H1 (cell line): Measurements from ENCODE around the gene SLC39A13. TPM values are rescaled to one million over a fixed set of nuclear protein-coding genes. Genes with fewer than 3 reads are reported as not detected.

Experiments
- CTCF ChIA-PET: fragments of 300-600 bp; sonication (Branson Sonifier 250); formaldehyde crosslinking; loops from one replicate; lab custom pipeline; 2021; ENCODE audit not compliant: partially characterized antibody; lab: Charles Lee
- POLR2A ChIA-PET: fragments of 300-600 bp; sonication (Branson Sonifier 250); formaldehyde crosslinking; loops from one replicate; lab custom pipeline; 2021; ENCODE audit warnings: inconsistent platforms; ENCODE audit not compliant: partially characterized antibody; lab: Charles Lee
- DNase-seq, 2 experiments: peaks; one replicate each; pipeline versions ENCODE4 v3.0.0 to v3.0.0-alpha.2; 2010 to 2022; ENCODE audit warnings: low spot score in 2 of 2, low read depth in 1 of 2, mixed read lengths in 1 of 2
- FAIRE-seq: peaks from 2 replicates; lab custom pipeline; 2011; peaks lifted over from hg19 to GRCh38; lab: Jason Lieb, UNC
- H2AFZ ChIP-seq: 2 replicates; pipeline ENCODE4 v1.8.1; 2012; ENCODE audit warnings: low read length, inconsistent platforms
- H2AK5ac ChIP-seq: 2 replicates; pipeline ENCODE4 v1.6.1; 2013; ENCODE audit warnings: low read depth, low read length
- H2BK120ac ChIP-seq: replicated peaks from 2 replicates; pipeline ENCODE3; 2013; ENCODE audit warnings: low read depth, low read length, inconsistent platforms
- H2BK12ac ChIP-seq: 2 replicates; pipeline ENCODE4 v1.6.1; 2013; ENCODE audit warnings: low read depth, low read length
- H2BK15ac ChIP-seq: 2 replicates; pipeline ENCODE4 v1.6.1; 2013; ENCODE audit warnings: low read length
- H2BK20ac ChIP-seq: 2 replicates; pipeline ENCODE4 v1.6.1; 2013; ENCODE audit warnings: low read length
- H2BK5ac ChIP-seq: 2 replicates; pipeline ENCODE4 v1.6.1; 2013; ENCODE audit warnings: low read depth, low read length
- H3K14ac ChIP-seq: 2 replicates; pipeline ENCODE4 v1.6.1; 2013; ENCODE audit warnings: inconsistent platforms; ENCODE audit not compliant: insufficient read length
- H3K18ac ChIP-seq: 2 replicates; pipeline ENCODE4 v1.6.1; 2013; ENCODE audit warnings: low read length; ENCODE audit errors: extremely low read depth
- H3K23ac ChIP-seq: 2 replicates; pipeline ENCODE4 v1.6.1; 2013; ENCODE audit warnings: inconsistent platforms; ENCODE audit not compliant: insufficient read length
- H3K23me2 ChIP-seq: 2 replicates; pipeline ENCODE4 v1.6.1; 2013; ENCODE audit warnings: low read depth, low read length
- H3K27ac ChIP-seq: 2 replicates; pipeline ENCODE4 v1.6.1; 2011; ENCODE audit warnings: low read depth, low read length, inconsistent platforms
- H3K27me3 ChIP-seq, 4 experiments: replicated peaks in 1 of 4; 1 replicate in 1 of 4; 2 replicates in 3 of 4; pipeline versions ENCODE4 v1.6.1 to v1.8.1; 2011 to 2013; ENCODE audit warnings: low read length in 3 of 4, mild to moderate bottlenecking in 3 of 4, inconsistent platforms in 2 of 4, mixed read lengths in 2 of 4, moderate library complexity in 1 of 4; ENCODE audit not compliant: control insufficient read depth in 3 of 4, insufficient read depth in 3 of 4; ENCODE audit errors: extremely low read depth in 1 of 4
- H3K36me3 ChIP-seq, 4 experiments: 2 replicates each; pipeline versions ENCODE4 v1.6.1 to v1.8.1; 2011 to 2013; ENCODE audit warnings: mild to moderate bottlenecking in 4 of 4, low read length in 3 of 4, moderate library complexity in 2 of 4, control low read depth in 1 of 4, inconsistent platforms in 1 of 4; ENCODE audit not compliant: insufficient read depth in 4 of 4, control insufficient read depth in 2 of 4
- H3K4ac ChIP-seq: replicated peaks from 2 replicates; pipeline ENCODE3; 2013; ENCODE audit warnings: low read length, low read depth, mixed read lengths, inconsistent platforms; ENCODE audit not compliant: insufficient read length
- H3K4me1 ChIP-seq, 4 experiments: replicated peaks in 1 of 4; 1 replicate in 1 of 4; 2 replicates in 3 of 4; pipeline versions ENCODE4 v1.6.1 to v1.8.1; 2011 to 2013; ENCODE audit warnings: low read length in 3 of 4, inconsistent platforms in 2 of 4, mixed read lengths in 1 of 4; ENCODE audit not compliant: insufficient read depth in 4 of 4, control insufficient read depth in 3 of 4
- H3K4me2 ChIP-seq, 2 experiments: 2 replicates each; pipeline versions ENCODE4 v1.6.1 to v1.8.1; 2011 to 2013; ENCODE audit warnings: low read depth in 2 of 2, low read length in 2 of 2, control low read depth in 1 of 2, inconsistent platforms in 1 of 2, mild to moderate bottlenecking in 1 of 2; ENCODE audit not compliant: insufficient read depth in 1 of 2
- H3K4me3 ChIP-seq, 4 experiments: fragments of 200-600, 300-600 bp in 1 of 4; sonication (generic), shearing (Covaris generic), sonication (Bioruptor Twin) in 1 of 4; 2 replicates each; pipeline versions ENCODE4 v1.5.1 to v1.8.1; 2011 to 2016; ENCODE audit warnings: low read length in 4 of 4, low read depth in 3 of 4, control low read depth in 2 of 4, inconsistent platforms in 2 of 4, mild to moderate bottlenecking in 2 of 4, mixed read lengths in 1 of 4, moderate library complexity in 1 of 4; ENCODE audit not compliant: insufficient read depth in 2 of 4; ENCODE audit errors: extremely low read depth in 1 of 4
- H3K56ac ChIP-seq: replicated peaks from 2 replicates; pipeline ENCODE3; 2013; ENCODE audit warnings: low read depth, mild to moderate bottlenecking, mixed read lengths, low read length, inconsistent platforms; ENCODE audit not compliant: insufficient read length
- H3K79me1 ChIP-seq: 2 replicates; pipeline ENCODE4 v1.6.1; 2013; ENCODE audit warnings: low read depth, low read length, control low read depth
- H3K79me2 ChIP-seq, 2 experiments: 2 replicates each; pipeline versions ENCODE4 v1.6.1 to v1.8.1; 2012 to 2013; ENCODE audit warnings: low read length in 2 of 2, mild to moderate bottlenecking in 2 of 2, inconsistent platforms in 1 of 2; ENCODE audit not compliant: insufficient read depth in 2 of 2, control insufficient read depth in 1 of 2
- H3K9ac ChIP-seq, 4 experiments: replicated peaks in 1 of 4; 1 replicate in 1 of 4; 2 replicates in 3 of 4; pipeline versions ENCODE4 v1.6.1 to v1.8.1; 2011 to 2013; ENCODE audit warnings: low read depth in 3 of 4, low read length in 3 of 4, control low read depth in 2 of 4, mild to moderate bottlenecking in 2 of 4, moderate library complexity in 2 of 4, inconsistent platforms in 1 of 4; ENCODE audit errors: extremely low read depth in 1 of 4
- H3K9me3 ChIP-seq, 2 experiments: 2 replicates each; pipeline versions ENCODE4 v1.6.1 to v1.8.1; 2012 to 2013; ENCODE audit warnings: mild to moderate bottlenecking in 2 of 2, moderate library complexity in 2 of 2, control low read depth in 1 of 2, inconsistent platforms in 1 of 2, low read depth in 1 of 2, low read length in 1 of 2, mixed read lengths in 1 of 2; ENCODE audit not compliant: insufficient read depth in 2 of 2
- H4K20me1 ChIP-seq, 2 experiments: replicated peaks in 1 of 2; 2 replicates each; pipeline versions ENCODE3 to v1.8.1; 2011 to 2013; ENCODE audit warnings: inconsistent platforms in 2 of 2, low read length in 2 of 2, mild to moderate bottlenecking in 1 of 2; ENCODE audit not compliant: insufficient read depth in 2 of 2, control insufficient read depth in 1 of 2
- H4K5ac ChIP-seq: 2 replicates; pipeline ENCODE4 v1.6.1; 2013; ENCODE audit warnings: low read length, low read depth, mixed read lengths, inconsistent platforms; ENCODE audit not compliant: insufficient read length
- H4K8ac ChIP-seq: 2 replicates; pipeline ENCODE4 v1.8.0; 2013; ENCODE audit warnings: mild to moderate bottlenecking, moderate library complexity, low read length, inconsistent platforms; ENCODE audit not compliant: insufficient read depth; ENCODE audit errors: extremely low read depth
- H4K91ac ChIP-seq: replicated peaks from 2 replicates; pipeline ENCODE3; 2013; ENCODE audit warnings: low read length, mixed read lengths, inconsistent platforms; ENCODE audit not compliant: insufficient read length
- HDAC6 ChIP-seq: IDR thresholded peaks from one replicate; pipeline ENCODE4 v1.7.1; 2012; ENCODE audit warnings: low read depth, mild to moderate bottlenecking, inconsistent platforms, low read length, moderate library complexity
- MAFK ChIP-seq: IDR thresholded peaks from 2 replicates; pipeline ENCODE4 v1.6.1; 2012; ENCODE audit warnings: low read depth, mild to moderate bottlenecking, improper control_type of control experiment, low read length
- WGBS, 2 experiments: shearing (Covaris generic) in 1 of 2; methylation state at CpG; one replicate each; pipeline versions ENCODE4 v1.1.6 to v1.1.7; 2013 to 2015; ENCODE audit warnings: low lambda C conversion rate in 2 of 2, mixed read lengths in 2 of 2, inconsistent platforms in 1 of 2, low coverage in 1 of 2, missing lambda C conversion rate in 1 of 2; ENCODE audit not compliant: insufficient replicate concordance in 2 of 2, insufficient coverage in 1 of 2, insufficient read length in 1 of 2; ENCODE audit errors: extremely low coverage in 1 of 2, missing lambda C conversion rate in 1 of 2; 5-methylcytosine and 5-hydroxymethylcytosine counted together
- polyA plus RNA-seq, 7 experiments: library from polyadenylated mRNA; depleted of rRNA in 3 of 7; stranded (reverse) in 5 of 7; unstranded in 2 of 7; fragments of >200 nt in 5 of 7; fragments of 200-250 nt in 2 of 7; gene quantifications; 1 replicate in 5 of 7; 2 replicates in 1 of 7; 4 replicates in 1 of 7; pipeline versions ENCODE4 v1.2.1 to v1.2.3, GENCODE V29; 2011 to 2013; ENCODE audit warnings: missing spikeins in 2 of 7, mixed read lengths in 2 of 7
- total RNA-seq: library from RNA; stranded (reverse); fragmentation: NEBNext Ultra II Directional; extraction: Animal tissue kit (Norgen Biotek cat#: 25700); gene quantifications from 2 replicates; pipeline ENCODE4 v1.2.1, GENCODE V29; 2021

Gene SLC39A13
- total and polyA plus RNA-seq, 2 of the 8 experiments (the other 6 are each of a cell fraction or from before 2014, with no cell fraction given) = 23.2 to 30.0 TPM

GRCh38 chr11:47391711-47392432 is 16.5 kb upstream of the SLC39A13 start:
- Histone ChIP-seq H3K18ac (no peak overlapping the region), H3K9ac (no peak overlapping the region), H3K4me3 (no peak overlapping the region), H2AFZ (no peak overlapping the region), H2BK5ac (0 out of 2 replicates have a peak overlapping the region, but pooled peaks have one; percentile 26), H3K23ac (no peak overlapping the region), H3K4me1 (peaks cover 0 to 7% (median 0%) of the 10 kb centered on the region in 4 experiments; a peak in 2 of 7 replicates), H4K8ac (peak overlapping the region; percentile 64; the same call in 1 of the 2 replicates), H3K79me1 (no peaks in the 10 kb centered on the region), H4K20me1 (no peaks in the 10 kb centered on the region), H2BK120ac (no peak overlapping the region), H3K4me2 (no peak overlapping the region), H3K36me3 (no peaks in the 10 kb centered on the region)
- no peak for DNase-seq
- CTCF ChIA-PET = interaction anchor here (0.5 to 10.7 kb wide), 9 partner anchors 9 to 37 kb away, joined by 3 to 78 read pairs (median 7); partner anchors contain the start of gene SLC39A13
- WGBS, 2 experiments = 88% methylated on average over 14 of the region's 16 CpGs; no CpG with 5 or more reads in 1 of the 2 experiments
- no peak for TF ChIP-seq MAFK
- TF ChIP-seq HDAC6 = no peak
- TF ChIP-seq, all 59 proteins: peak for 0
- no peak overlapping the region for H2BK15ac ChIP-seq
- H3K23me2 ChIP-seq = no peaks in the 10 kb centered on the region
- no peaks in the 10 kb centered on the region for H3K27me3 ChIP-seq
- no peaks in the 10 kb centered on the region for H3K9me3 ChIP-seq
- H2AK5ac ChIP-seq = no peak overlapping the region
- H3K27ac ChIP-seq = no peak overlapping the region
- POLR2A ChIA-PET = interaction anchor here (1.0 to 5.4 kb wide), 3 partner anchors 8 to 27 kb away, joined by 3 to 29 read pairs (median 3); partner anchors contain the start of gene SLC39A13
- peak overlapping the region; percentile 86; the same call in 1 of the 2 replicates for H2BK20ac ChIP-seq
- no peaks in the 10 kb centered on the region for H3K79me2 ChIP-seq
- FAIRE-seq = no peak
- no peak overlapping the region for H3K14ac ChIP-seq
- no peak overlapping the region for H3K4ac ChIP-seq
- no peak overlapping the region for H2BK12ac ChIP-seq
- no peak overlapping the region for H4K91ac ChIP-seq
- no peak overlapping the region for H3K56ac ChIP-seq
- no peak overlapping the region for H4K5ac ChIP-seq
